Measurements from ENCODE around the gene JPH3.
"Not testable (repeated sequence)": the region's sequence is repeated elsewhere in the genome, so short reads cannot be mapped to it uniquely, and the experiment has no call there.

JPH3 gene

GRCh38 chr16:87575027-87575804 lies 27.1 kb upstream of the JPH3 start:
- no peak for DNase-seq (ENCODE audit: low read depth)

- DNase-seq (ENCODE audit: low read depth): no peak
Measured at GRCh38 chr16:87576171-87576570, 26.1 kb upstream of the JPH3 start.

- not testable (repeated sequence) for DNase-seq (ENCODE audit: low read depth)
Measured at GRCh38 chr16:87578142-87578930, 24.0 kb upstream of the JPH3 start.

GRCh38 chr16:87579691-87580090 lies 22.6 kb upstream of the JPH3 start:
- no peak for DNase-seq (ENCODE audit: low read depth)

- no peak for DNase-seq (ENCODE audit: low read depth)
Measured at GRCh38 chr16:87580855-87581261, 21.4 kb upstream of the JPH3 start.

GRCh38 chr16:87581857-87582215 lies 20.5 kb upstream of the JPH3 start:
- DNase-seq (ENCODE audit: low read depth): no peak

GRCh38 chr16:87582216-87582965 lies 19.9 kb upstream of the JPH3 start:
- no peak for DNase-seq (ENCODE audit: low read depth)

GRCh38 chr16:87582966-87583325 lies 19.4 kb upstream of the JPH3 start:
- no peak for DNase-seq (ENCODE audit: low read depth)

GRCh38 chr16:87583453-87584131 lies 18.7 kb upstream of the JPH3 start:
- DNase-seq (ENCODE audit: low read depth): no peak

- no peak for DNase-seq (ENCODE audit: low read depth)
Measured at GRCh38 chr16:87584271-87584670, 18.0 kb upstream of the JPH3 start.

- no peak for DNase-seq (ENCODE audit: low read depth)
Measured at GRCh38 chr16:87584975-87585374, 17.3 kb upstream of the JPH3 start.

GRCh38 chr16:87585442-87586200 lies 16.7 kb upstream of the JPH3 start:
- no peak for DNase-seq (ENCODE audit: low read depth)

GRCh38 chr16:87586201-87586782 lies 16.0 kb upstream of the JPH3 start:
- no peak for DNase-seq (ENCODE audit: low read depth)

- DNase-seq (ENCODE audit: low read depth): no peak
Measured at GRCh38 chr16:87587636-87588035, 14.7 kb upstream of the JPH3 start.

GRCh38 chr16:87592018-87592712 lies 10.1 kb upstream of the JPH3 start:
- DNase-seq (ENCODE audit: low read depth): no peak

- no peak for DNase-seq (ENCODE audit: low read depth)
Measured at GRCh38 chr16:87593710-87594258, 8.5 kb upstream of the JPH3 start.

- DNase-seq (ENCODE audit: low read depth): no peak
Measured at GRCh38 chr16:87595712-87596111, 6.6 kb upstream of the JPH3 start.

GRCh38 chr16:87597324-87597830 lies 4.9 kb upstream of the JPH3 start:
- DNase-seq (ENCODE audit: low read depth): no peak

GRCh38 chr16:87598431-87598830 lies 3.9 kb upstream of the JPH3 start:
- no peak for DNase-seq (ENCODE audit: low read depth)

GRCh38 chr16:87600246-87600645 lies 2.1 kb upstream of the JPH3 start:
- no peak for DNase-seq (ENCODE audit: low read depth)

Data from stimulated activated CD8-positive, alpha-beta memory T cell treated with anti-CD3 and anti-CD28 coated beads, Interleukin-15, amount 100 ng/mL, for 24 hours (primary cell).